HG03175 (cell line): Measurements from ENCODE around the gene SPPL2A.
"Not testable (repeated sequence)": the region's sequence is repeated elsewhere in the genome, so short reads cannot be mapped to it uniquely, and the experiment has no call there.

Experiments used
- ATAC-seq: cut with Tn5 transposase; IDR thresholded peaks from one replicate; pipeline ENCODE4 v1.9.1; 2021; ENCODE audit warnings: mild to moderate bottlenecking, moderate library complexity; ENCODE audit not compliant: unreplicated experiment

The SPPL2A gene, protein sequence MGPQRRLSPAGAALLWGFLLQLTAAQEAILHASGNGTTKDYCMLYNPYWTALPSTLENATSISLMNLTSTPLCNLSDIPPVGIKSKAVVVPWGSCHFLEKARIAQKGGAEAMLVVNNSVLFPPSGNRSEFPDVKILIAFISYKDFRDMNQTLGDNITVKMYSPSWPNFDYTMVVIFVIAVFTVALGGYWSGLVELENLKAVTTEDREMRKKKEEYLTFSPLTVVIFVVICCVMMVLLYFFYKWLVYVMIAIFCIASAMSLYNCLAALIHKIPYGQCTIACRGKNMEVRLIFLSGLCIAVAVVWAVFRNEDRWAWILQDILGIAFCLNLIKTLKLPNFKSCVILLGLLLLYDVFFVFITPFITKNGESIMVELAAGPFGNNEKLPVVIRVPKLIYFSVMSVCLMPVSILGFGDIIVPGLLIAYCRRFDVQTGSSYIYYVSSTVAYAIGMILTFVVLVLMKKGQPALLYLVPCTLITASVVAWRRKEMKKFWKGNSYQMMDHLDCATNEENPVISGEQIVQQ

DNA sequence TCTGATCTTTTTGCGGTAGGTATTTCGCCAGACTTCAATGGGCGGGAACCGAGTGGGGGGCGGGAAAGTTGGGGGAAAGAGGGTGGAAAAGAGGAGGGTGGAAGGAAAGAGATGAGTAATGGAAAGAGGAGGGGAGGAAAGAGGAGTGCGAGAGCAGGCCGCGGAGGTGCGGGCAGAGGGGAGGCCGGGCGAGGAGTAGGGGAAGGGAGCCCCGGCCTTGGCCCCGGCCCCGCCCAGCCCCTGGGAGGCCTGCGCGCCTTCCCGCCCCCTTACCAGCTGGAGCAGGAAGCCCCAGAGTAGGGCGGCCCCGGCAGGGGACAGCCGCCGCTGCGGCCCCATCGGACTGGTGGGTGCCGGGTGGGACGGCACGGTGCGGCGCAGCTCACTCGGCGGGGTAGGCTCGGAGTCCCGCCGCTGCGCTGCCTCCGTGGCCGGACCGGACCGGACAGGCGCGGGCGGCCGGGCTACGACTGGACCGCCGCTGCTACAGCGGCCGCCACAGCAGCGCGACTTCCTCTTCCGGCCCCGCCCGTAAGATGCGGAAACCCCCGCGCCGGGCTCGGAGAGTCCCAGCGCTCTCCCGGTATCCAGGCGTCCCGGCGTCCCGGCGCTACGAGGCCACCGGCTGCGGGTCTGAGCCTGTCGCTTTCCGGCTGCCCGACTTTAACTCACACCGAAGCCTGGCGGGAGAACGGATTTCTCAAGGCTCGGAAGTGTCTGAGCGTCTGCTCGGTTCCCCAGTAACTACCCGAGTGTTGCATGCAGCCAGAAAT is at the start of gene SPPL2A:
Gene SPPL2A, minus strand, starts transcription at position 512 of the 773 bp plus-strand sequence. Its CDS starts 173 bp downstream, at position 339.
- peak; percentile 91 for ATAC-seq

DNA sequence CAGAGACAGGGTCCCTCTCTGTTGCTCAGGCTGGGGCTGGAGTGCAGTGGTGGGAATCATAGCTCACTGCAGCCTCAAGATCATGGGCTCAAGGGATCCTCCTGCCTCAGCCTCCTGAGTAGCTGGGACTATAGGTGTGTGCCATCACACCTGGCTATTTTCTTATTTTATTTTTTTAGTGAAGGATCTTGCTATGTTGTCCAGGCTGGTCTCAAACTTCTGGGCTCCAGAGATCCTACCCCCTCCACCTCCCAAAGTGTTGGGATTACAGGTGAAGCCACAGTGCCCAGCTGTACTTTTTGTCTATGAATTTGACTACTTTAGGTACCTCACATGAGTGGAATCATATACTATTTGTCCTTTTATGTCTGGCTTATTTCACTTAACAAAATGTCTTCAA is 49.1 kb upstream of the SPPL2A start:
- no peak for ATAC-seq

DNA sequence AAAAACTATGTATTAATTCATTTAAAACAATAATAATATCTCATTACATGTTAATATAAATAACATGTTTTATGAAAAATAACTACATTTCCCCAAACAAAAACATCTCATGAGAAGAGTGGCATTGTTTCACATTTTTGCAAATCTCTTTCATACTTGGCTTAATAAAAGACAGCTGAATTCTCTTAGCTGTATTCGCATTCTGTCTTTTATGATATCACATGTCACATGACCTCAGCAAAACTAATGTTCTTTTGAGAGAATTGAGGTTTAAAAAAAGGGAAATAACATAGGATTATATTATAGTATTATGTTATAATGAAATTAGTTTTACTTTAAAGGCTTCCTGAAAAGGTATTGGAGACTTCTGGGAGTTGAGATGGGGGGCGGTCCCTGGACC is 48.4 kb upstream of the SPPL2A start:
- ATAC-seq: no peak

DNA sequence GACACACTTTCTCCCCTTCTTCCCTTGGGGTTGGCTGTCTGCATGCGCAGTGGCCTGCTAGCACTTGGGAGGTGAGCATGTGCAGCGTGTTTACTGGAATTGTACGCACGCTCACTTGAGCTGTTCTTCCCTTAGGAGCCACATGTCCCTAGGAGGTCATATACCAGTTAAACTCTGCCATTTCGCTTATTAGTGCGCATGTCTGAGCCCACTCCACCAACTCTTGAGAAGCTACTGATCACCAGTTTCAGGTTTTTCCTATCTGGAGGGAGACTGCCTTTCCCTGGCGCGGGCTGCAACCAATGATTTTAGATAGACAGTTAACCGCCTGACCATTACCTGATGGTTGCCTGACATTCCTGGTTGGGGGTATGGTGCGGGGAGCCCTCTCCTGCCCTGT is 47.6 kb upstream of the SPPL2A start:
- ATAC-seq: no peak

DNA sequence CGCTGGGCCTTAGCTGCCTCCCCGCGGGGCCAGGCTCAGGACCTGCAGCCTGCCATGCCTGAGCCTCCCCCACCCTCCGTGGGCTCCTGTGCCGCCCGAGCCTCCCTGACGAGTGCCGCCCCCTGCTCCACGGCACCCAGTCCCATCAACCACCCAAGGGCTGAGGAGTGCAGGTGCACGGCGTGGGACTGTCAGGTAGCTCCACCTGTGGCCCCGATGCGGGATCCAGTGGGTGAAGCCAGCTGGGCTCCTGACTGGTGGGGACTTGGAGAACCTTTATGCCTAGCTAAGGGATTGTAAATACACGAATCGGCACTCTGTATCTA is 46.6 kb upstream of the SPPL2A start:
- ATAC-seq: not testable (repeated sequence)

DNA sequence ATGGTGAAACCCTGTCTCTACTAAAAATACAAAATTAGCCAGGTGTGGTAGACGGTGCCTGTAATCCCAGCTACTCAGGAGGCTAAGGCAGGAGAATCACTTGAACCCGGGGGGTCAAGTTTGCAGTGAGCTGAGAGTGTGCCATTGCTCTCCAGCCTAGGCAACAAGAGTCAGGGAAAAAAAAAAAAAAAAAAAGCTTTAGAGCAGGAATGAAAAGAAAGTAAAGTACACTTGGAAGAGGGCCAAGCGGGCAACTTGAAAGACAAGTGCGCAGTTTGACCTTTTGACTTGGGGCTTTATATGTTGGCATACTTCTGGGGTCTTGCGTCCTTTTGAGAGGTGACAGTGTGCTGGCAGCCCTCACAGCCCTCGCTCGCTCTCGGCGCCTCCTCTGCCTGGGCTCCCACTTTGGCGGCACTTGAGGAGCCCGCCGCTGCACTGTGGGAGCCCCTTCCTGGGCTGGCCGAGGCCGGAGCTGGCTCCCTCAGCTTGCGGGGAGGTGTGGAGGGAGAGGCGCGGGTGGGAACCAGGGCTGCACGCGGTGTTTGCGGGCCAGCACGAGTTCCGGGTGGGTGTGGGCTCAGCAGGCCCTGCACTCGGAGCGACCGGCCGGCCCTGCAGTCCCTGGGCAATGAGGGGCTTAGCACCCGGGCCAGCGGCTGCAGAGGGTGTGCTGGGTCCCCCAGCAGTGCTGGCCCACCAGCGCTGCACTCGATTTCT is 46.1 kb upstream of the SPPL2A start:
- ATAC-seq: not testable (repeated sequence)

DNA sequence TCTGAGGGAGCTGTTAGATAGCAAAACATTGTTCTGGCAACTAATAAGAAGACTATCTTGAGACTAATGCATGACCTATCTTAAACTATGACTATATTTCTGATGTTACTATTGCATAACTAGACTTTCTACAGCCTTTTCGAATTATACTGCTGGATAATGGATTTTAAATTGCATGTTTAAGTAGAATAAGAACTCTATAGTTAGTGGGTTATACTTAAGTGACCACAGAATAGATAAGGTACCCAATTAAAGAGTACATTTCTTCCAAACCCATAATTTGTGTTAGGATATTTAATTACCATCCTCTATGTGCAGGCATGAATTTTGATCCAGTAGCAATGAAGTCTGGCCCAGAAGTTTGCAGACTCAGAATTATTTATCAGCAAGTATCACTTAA is 44.6 kb upstream of the SPPL2A start:
- no peak for ATAC-seq

DNA sequence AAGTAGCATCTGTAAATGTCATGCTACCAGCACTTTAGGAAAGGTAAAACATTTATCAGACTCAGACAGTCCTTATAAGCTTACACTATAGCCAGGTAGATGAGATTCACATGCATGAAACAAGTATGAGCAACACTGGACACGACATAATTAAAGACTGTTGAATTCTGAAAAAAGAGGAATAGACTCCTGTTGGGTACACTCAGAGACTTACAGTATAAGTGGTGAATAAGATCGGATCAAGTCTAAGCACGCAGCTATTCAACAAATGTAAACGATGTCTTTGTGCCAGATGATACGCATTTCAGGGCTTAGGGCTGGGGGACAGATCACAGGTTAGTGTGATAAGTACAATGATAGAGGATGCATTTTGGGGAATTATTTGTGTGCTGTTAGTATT is 43.2 kb upstream of the SPPL2A start:
- ATAC-seq: no peak

DNA sequence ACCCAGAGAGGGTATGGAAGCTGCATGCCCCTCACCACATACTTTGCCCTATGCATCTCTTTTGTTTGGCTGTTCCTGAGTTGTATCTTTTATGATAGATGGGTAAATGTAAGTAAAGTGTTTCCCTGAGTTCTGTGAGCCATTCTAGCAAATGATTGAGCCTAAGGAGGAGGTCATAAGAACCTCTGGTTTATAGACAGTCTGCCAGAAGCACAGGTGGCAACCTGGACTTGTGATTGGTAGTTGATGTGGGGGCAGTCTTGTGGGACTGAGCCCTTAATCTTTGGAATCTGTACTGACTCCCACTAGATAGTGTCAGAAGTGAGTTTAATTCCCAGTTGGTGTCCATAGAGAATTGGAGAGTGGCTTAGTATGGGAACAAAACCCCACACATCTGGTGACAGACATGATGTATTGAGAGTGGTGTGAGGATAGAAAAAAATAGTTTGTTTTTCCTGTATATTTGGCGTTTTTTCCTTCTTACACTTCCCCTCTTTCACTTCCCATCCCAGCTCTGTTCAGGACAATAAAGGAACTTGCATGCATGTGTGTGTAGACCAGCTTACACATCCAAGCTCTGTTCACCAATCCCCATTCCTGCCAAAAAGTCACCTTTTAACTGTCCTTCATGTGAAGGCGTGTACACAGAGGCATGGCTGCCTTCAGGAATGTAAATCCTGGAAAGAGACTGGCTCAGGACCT is 38.1 kb upstream of the SPPL2A start:
- no peak for ATAC-seq

DNA sequence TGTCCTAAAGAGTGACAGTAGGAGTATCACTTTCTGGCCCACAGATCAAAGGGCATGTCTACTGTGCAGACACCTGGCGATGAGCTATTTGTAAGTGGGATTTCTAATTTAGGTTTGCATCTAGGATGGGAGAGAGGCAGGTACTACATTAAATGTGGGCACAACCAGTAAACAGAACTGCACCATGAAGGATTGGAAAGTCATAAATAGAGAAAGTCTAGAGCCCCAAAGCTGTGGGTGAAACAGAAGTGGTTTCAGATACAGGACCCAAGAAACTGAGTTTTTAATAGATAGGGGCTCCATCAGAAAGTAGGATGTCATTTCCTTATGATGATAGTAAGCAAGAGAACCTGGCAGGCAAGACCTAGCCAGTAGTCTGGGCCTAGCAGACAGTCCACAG is 35.2 kb upstream of the SPPL2A start:
- no peak for ATAC-seq

DNA sequence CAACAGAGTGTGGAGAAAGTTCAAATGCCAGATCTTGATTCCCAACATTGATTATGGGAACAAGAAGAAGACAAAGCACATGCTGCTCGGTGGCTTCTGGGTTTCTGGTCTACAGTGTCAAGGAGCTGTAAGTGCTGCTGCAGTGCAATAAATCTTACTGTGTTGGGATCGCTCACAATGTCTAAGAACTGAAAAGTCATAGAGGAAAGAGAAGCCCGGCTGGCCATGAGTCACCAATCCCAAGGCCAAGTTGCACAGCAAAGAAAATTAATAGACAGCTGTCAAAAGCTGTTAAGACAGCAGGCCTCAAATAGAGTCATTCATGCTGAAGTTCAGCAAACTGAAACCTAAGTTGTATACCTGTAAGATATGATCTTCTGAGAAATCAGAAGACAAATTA is 33.2 kb upstream of the SPPL2A start:
- no peak for ATAC-seq

DNA sequence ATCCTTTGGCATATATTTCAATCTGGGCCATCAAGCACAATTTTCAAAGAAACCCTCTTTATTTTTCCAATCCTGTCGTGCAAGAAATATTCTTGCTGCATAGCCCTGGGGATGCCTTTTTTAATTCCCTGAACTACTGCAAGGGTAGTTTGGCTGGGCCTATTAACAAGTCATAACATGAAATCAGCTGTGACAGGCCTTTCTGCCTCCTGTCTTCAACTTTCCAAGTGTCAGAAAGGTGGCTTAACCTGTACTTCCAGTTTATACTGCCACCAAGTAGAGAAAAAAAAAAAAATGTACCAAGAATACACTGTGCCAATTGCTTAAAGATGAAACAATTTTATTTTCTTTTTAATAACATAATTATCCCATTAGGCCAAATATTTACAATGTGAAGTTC is 32.4 kb upstream of the SPPL2A start:
- no peak for ATAC-seq

DNA sequence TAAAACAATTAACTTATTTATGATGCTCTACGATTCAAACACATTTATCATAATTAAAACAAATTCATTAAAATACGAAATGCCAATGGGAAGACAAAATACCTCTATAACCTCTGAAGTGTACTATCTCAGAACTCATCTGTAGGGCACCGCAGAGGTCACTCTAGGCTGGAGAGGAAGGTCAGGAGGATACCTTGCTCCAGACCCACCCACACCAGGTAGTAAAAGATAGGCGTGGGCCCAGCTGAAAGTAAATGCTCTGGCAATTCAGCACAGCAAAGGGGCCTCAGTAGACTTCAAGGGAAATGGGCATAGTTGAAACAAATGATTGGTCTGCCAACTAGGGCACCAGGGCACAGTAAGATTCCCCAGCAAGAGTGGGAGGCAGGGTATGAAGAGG is 26.0 kb upstream of the SPPL2A start:
- no peak for ATAC-seq

DNA sequence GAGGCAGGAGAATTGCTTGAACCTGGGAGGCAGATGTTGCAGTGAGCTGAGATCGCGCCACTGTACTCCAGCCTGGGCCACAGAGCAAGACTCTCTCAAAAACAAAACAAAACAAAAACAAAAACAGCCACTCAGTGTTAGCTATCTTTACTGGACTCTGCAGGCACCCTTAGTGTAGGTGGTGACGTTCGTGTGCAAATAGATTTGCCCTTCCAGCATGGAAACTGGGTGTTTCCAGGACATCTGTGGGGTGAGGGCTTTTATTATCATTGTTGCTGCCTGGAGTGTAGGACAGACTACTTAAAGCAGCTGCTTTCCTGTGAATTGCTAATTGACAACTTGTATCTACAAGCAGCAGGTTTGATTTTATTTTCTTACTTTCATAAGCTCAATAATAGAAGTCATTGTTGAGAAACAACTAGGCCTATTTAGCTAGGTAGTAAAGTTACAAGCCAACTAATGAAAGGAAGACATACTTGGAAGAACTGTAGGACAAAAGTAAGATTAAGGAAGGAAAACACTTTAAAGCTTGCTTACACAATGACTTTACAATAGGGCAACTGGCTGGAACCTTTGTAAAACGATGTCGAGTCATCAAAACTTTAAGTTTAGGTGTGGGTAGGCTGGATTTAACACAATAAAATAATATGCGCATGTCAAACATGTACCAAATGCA is 25.4 kb upstream of the SPPL2A start:
- ATAC-seq: no peak

DNA sequence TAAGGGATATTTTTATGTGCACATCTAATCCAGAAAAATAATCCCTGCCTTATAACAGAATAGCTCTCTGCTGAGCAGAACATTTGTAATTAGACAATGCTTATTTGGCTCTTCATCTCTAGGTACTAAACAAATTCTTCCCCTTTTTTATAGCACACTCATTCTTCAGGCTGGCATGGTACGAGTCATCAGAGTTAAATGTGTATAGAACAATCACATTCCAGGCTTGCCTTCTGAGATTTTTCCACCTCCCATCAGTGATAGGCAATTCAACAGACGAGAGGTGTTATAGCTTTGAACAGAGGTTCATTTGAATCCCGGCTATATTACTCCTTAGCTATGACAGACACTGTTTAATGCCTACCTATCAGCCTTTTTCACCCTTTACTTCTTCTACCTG is 21.4 kb upstream of the SPPL2A start:
- ATAC-seq: no peak

DNA sequence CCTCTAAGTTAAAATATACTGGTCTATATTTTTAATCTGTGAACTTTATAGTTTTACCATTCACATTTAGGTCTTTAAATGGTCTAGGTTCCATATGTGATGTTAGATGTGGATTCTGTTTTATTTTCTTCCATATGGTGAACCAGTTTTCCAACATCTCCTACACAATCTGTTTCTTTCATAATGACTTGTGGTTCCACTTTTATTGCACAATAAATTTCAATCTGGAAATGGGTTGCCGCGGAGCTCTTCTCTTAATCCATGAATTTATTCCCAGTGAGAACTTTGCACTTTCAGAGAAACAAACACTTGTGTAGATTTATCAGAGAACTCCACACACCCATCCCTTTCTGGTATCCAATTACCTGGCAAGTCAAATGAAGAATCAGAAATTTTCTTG is 20.9 kb upstream of the SPPL2A start:
- ATAC-seq: no peak

DNA sequence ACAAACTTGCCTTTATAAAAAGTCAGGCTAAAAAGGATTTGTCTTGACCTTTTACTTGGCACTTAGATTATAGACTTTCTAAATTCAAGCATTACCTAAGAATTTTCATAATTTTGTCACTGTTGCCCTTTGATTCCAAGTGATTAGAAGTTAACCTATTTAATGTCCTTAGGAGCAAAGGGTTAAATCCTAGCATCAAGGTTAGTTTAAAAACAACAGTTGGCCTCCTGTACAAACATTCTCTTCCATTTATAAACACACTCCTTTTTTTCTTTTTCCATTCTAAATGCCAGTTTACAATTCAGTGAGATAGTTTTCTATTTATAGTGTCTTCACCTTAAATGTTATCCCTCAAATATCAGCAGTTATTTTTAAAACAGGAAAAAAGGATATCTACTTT is 18.4 kb upstream of the SPPL2A start:
- ATAC-seq: no peak

DNA sequence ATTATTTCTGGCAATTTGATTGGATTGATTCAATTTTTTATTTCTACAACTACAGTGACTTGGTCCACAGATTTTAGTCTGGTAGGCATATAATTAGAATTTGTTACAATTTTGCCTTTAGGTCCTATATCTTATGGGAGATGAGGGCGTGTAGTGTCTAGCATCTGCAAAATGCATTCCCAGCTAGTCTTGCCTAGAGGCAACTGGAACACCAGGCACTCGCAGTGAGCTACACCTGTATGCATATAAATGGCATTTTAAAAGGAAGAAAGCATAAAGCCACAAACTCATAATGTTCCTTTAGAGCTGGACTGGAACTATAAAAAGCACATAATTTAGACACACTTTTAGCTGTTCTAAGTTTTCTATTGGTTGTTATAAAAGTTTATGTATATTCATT is 17.9 kb upstream of the SPPL2A start:
- ATAC-seq: no peak

DNA sequence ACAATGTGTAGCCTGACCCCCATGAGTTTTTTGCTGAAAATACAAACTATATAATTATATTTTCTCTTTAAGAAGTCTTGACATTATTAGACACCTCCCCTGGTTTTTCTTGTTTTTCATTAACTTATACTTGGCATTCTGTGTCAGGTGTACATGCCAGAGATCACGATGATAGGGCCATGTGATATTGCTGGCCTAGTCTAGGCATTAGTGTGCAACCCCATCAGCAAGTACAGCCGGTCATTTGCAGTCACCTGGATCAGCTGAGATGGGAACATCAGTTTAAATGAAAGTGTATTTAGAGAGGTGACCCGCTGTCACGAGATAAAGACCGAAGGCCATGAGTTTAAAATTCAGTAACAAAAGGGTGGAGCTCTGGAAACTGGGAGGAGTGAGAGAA is 12.6 kb upstream of the SPPL2A start:
- no peak for ATAC-seq

DNA sequence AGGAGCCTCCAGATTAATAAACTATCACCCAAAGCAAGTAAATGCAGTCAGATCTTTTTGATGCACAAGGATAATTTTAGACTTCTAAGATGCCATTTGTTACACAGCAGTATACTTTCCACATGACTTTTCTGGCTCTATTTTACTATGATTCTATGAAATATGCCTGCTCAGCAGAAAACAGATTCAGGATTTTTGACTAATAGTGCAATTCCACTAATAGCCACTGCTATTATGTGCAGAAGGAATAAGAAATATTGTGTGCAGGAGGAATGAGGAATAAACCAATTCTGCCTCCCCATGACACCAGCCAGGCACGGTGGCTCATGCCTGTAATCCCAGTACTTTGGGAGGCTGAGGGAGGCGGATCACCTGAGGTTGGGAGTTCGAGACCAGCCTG is 11.5 kb upstream of the SPPL2A start:
- ATAC-seq: no peak
